ENCODE data around the gene NRL.
"Not testable (repeated sequence)": the region's sequence is repeated elsewhere in the genome, so short reads cannot be mapped to it uniquely, and the experiment has no call there.

NRL gene

GRCh38 chr14:24051789-24052655, 62.7 kb downstream of the NRL start, which contains the start of gene CARMIL3:
Gene CARMIL3 (plus strand): TSS chr14:24052009. CDS start chr14:24052154, 145 bp downstream.
- DNase-seq (ENCODE audit: low spot score), result peak; percentile 84

GRCh38 chr14:24051176-24051788, 63.5 kb downstream of the NRL start:
- DNase-seq (ENCODE audit: low spot score), result no peak

- not testable (repeated sequence) for DNase-seq (ENCODE audit: low spot score)
Measured at GRCh38 chr14:24050753-24051152, 64.0 kb downstream of the NRL start.

- DNase-seq (ENCODE audit: low spot score), result peak; percentile 0
Measured at GRCh38 chr14:24049002-24049401, 65.7 kb downstream of the NRL start.

- DNase-seq (ENCODE audit: low spot score), result no peak
Measured at GRCh38 chr14:24042746-24043145, 72.0 kb downstream of the NRL start.

GRCh38 chr14:24040692-24041091, 74.1 kb downstream of the NRL start:
- DNase-seq (ENCODE audit: low spot score), result no peak

- no peak for DNase-seq (ENCODE audit: low spot score)
Measured at GRCh38 chr14:24038686-24039085, 76.1 kb downstream of the NRL start.

- no peak for DNase-seq (ENCODE audit: low spot score)
Measured at GRCh38 chr14:24037658-24038037, 77.1 kb downstream of the NRL start.

GRCh38 chr14:24036963-24037657, 77.6 kb downstream of the NRL start:
- DNase-seq (ENCODE audit: low spot score), result not testable (repeated sequence)

- peak; percentile 83 for DNase-seq (ENCODE audit: low spot score)
Measured at GRCh38 chr14:24036169-24036962, 78.4 kb downstream of the NRL start.

GRCh38 chr14:24035769-24036168, 79.0 kb downstream of the NRL start:
- not testable (repeated sequence) for DNase-seq (ENCODE audit: low spot score)

- DNase-seq (ENCODE audit: low spot score), result no peak
Measured at GRCh38 chr14:24032727-24033418, 81.9 kb downstream of the NRL start.

GRCh38 chr14:24031331-24031730, 83.4 kb downstream of the NRL start:
- not testable (repeated sequence) for DNase-seq (ENCODE audit: low spot score)

- DNase-seq (ENCODE audit: low spot score), result not testable (repeated sequence)
Measured at GRCh38 chr14:24029687-24030086, 85.1 kb downstream of the NRL start.
